HG03139 (cell line): Measurements from ENCODE around the gene ANK3.

Experiments
- ATAC-seq: cut with Tn5 transposase; IDR thresholded peaks from one replicate; pipeline ENCODE4 v1.9.1; 2021; ENCODE audit not compliant: unreplicated experiment

ANK3 gene

GRCh38 chr10:60348982-60349381 is 40.7 kb downstream of the ANK3 start:
- no peak for ATAC-seq

GRCh38 chr10:60347270-60347669 is 42.4 kb downstream of the ANK3 start:
- no peak for ATAC-seq

- ATAC-seq: no peak
These were observed 43.0 kb downstream of the ANK3 start for GRCh38 chr10:60346661-60347060.

GRCh38 chr10:60343254-60343653 is 46.4 kb downstream of the ANK3 start:
- ATAC-seq: no peak

- no peak for ATAC-seq
These were observed 47.7 kb downstream of the ANK3 start for GRCh38 chr10:60341969-60342368.

- ATAC-seq: no peak
These were observed 48.7 kb downstream of the ANK3 start for GRCh38 chr10:60340973-60341372.

- no peak for ATAC-seq
These were observed 49.9 kb downstream of the ANK3 start for GRCh38 chr10:60339757-60340156.

GRCh38 chr10:60338786-60339185 is 50.9 kb downstream of the ANK3 start:
- no peak for ATAC-seq

- no peak for ATAC-seq
These were observed 51.6 kb downstream of the ANK3 start for GRCh38 chr10:60338002-60338564.

GRCh38 chr10:60336901-60337630 is 52.6 kb downstream of the ANK3 start:
- no peak for ATAC-seq

GRCh38 chr10:60335708-60336107 is 54.0 kb downstream of the ANK3 start:
- ATAC-seq: no peak

- no peak for ATAC-seq
These were observed 54.7 kb downstream of the ANK3 start for GRCh38 chr10:60334991-60335390.

GRCh38 chr10:60332371-60332770 is 57.3 kb downstream of the ANK3 start:
- no peak for ATAC-seq

- ATAC-seq: no peak
These were observed 57.8 kb downstream of the ANK3 start for GRCh38 chr10:60331886-60332285.

- no peak for ATAC-seq
These were observed 66.5 kb downstream of the ANK3 start for GRCh38 chr10:60323162-60323561.

- no peak for ATAC-seq
These were observed 69.0 kb downstream of the ANK3 start for GRCh38 chr10:60320666-60321065.

- no peak for ATAC-seq
These were observed 73.6 kb downstream of the ANK3 start for GRCh38 chr10:60316029-60316428.

GRCh38 chr10:60315311-60315710 is 74.4 kb downstream of the ANK3 start:
- no peak for ATAC-seq

GRCh38 chr10:60314069-60314940 is 75.4 kb downstream of the ANK3 start:
- ATAC-seq: no peak

- no peak for ATAC-seq
These were observed 76.1 kb downstream of the ANK3 start for GRCh38 chr10:60313589-60313952.

- no peak for ATAC-seq
These were observed 76.7 kb downstream of the ANK3 start for GRCh38 chr10:60312818-60313588.
